RCC 7860 (cell line): ENCODE results near the gene PLA1A.
A peak's percentile ranks its signal among the peaks of the same experiment; 100 is the strongest.
"Not testable (repeated sequence)": the region's sequence is repeated elsewhere in the genome, so short reads cannot be mapped to it uniquely, and the experiment has no call there.

Experiments used
- DNase-seq: peaks from one replicate; pipeline ENCODE4 v3.0.0-alpha.2; 2015; ENCODE audit warnings: low spot score
- FAIRE-seq: peaks from 2 replicates; lab custom pipeline; 2012; peaks lifted over from hg19 to GRCh38; lab: Jason Lieb, UNC

Gene PLA1A

GRCh38 chr3:119597548-119598288, at the start of gene PLA1A:
Gene PLA1A, plus strand, starts transcription at chr3:119597885. Its CDS starts 29 bp downstream, at chr3:119597914.
- DNase-seq (no peak), FAIRE-seq (no peak)

- DNase-seq: no peak
- FAIRE-seq: no peak
These were observed 49.3 kb upstream of the PLA1A start for GRCh38 chr3:119548341-119548740.

GRCh38 chr3:119550192-119550910, 47.3 kb upstream of the PLA1A start:
- no peak for DNase-seq
- no peak for FAIRE-seq

GRCh38 chr3:119551598-119551997, 46.1 kb upstream of the PLA1A start:
- no peak for DNase-seq
- no peak for FAIRE-seq

GRCh38 chr3:119552928-119553327, 44.8 kb upstream of the PLA1A start:
- not testable (repeated sequence) for DNase-seq, FAIRE-seq

GRCh38 chr3:119553823-119554415, 43.8 kb upstream of the PLA1A start:
- DNase-seq: no peak
- no peak for FAIRE-seq

- no peak for DNase-seq
- FAIRE-seq: no peak
These were observed 42.4 kb upstream of the PLA1A start for GRCh38 chr3:119555309-119555735.

GRCh38 chr3:119555929-119556328, 41.8 kb upstream of the PLA1A start:
- FAIRE-seq: no peak
- no peak for DNase-seq

GRCh38 chr3:119557192-119557876, 40.4 kb upstream of the PLA1A start:
- FAIRE-seq: no peak
- no peak for DNase-seq

GRCh38 chr3:119557877-119558269, 39.8 kb upstream of the PLA1A start:
- DNase-seq: no peak
- FAIRE-seq: no peak

- DNase-seq (no peak), FAIRE-seq (no peak)
These were observed 38.9 kb upstream of the PLA1A start for GRCh38 chr3:119558626-119559317.

- DNase-seq (peak; percentile 25), FAIRE-seq (no peak)
These were observed 38.2 kb upstream of the PLA1A start, which contains the start of gene CD80 for GRCh38 chr3:119559441-119559963. Gene CD80, minus strand, starts transcription at chr3:119559614. Its CDS starts 1,886 bp downstream, at chr3:119557728.

GRCh38 chr3:119560160-119560559, 37.5 kb upstream of the PLA1A start:
- FAIRE-seq (no peak), DNase-seq (no peak)

- FAIRE-seq (no peak), DNase-seq (no peak)
These were observed 35.3 kb upstream of the PLA1A start for GRCh38 chr3:119562307-119562961.

GRCh38 chr3:119563334-119563733, 34.4 kb upstream of the PLA1A start:
- not testable (repeated sequence) for FAIRE-seq, DNase-seq

- no peak for FAIRE-seq
These were observed 28.5 kb upstream of the PLA1A start for GRCh38 chr3:119569156-119569555.

GRCh38 chr3:119570229-119570628, 27.5 kb upstream of the PLA1A start:
- DNase-seq (no peak), FAIRE-seq (no peak)

More at GRCh38 chr3:119569156-119569555, 28.5 kb upstream of the PLA1A start:
- no peak for DNase-seq

GRCh38 chr3:119571230-119571629, 26.5 kb upstream of the PLA1A start:
- DNase-seq (no peak), FAIRE-seq (no peak)

- FAIRE-seq: no peak
- no peak for DNase-seq
These were observed 26.0 kb upstream of the PLA1A start for GRCh38 chr3:119571688-119572087.

- no peak for DNase-seq
- FAIRE-seq: no peak
These were observed 22.2 kb upstream of the PLA1A start for GRCh38 chr3:119575507-119575906.
